Cardiac fibroblast (primary cell): Measurements from ENCODE around the gene FOXI2.

Source experiments
- DNase-seq, 2 donors: peaks; one replicate each; pipeline versions ENCODE4 v3.0.0 to v3.0.0-alpha.2; 2010; ENCODE audit warnings: low read depth in 2 of 2
- H3K4me3 ChIP-seq, 2 donors: replicated peaks in 1 of 2; 1 replicate in 1 of 2; 2 replicates in 1 of 2; pipeline ENCODE4 v1.5.1; 2011; ENCODE audit warnings: low read depth in 2 of 2, low read length in 2 of 2, mild to moderate bottlenecking in 2 of 2, moderate library complexity in 1 of 2
- TF ChIP-seq, protein P1 (sequence below): IDR thresholded peaks from one replicate; pipeline ENCODE4 v1.5.1; 2011; ENCODE audit warnings: low read depth, mild to moderate bottlenecking, low read length, inconsistent platforms

FOXI2 gene

DNA sequence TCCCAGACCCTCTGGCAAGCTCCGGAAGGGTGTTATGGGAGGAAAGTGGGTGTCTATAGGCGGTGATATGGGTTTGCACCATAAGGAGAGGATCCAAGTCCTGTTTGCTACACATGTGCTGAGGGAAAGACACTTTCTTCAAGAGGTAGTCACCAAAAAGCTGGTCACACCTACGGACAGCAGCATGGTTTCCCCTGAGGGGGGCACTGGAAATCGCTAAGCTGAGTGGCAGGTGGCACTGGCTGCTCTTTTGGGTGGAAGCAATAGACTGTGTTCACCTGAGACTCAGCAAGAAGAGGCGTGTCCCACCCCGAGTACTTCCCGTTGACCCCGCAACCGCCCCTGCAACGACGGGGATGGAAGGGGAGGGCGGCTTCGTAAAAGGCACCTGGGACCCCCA is 1.8 kb upstream of the FOXI2 start:
- H3K4me3 ChIP-seq: no peak overlapping the region
- TF ChIP-seq, protein P1, sequence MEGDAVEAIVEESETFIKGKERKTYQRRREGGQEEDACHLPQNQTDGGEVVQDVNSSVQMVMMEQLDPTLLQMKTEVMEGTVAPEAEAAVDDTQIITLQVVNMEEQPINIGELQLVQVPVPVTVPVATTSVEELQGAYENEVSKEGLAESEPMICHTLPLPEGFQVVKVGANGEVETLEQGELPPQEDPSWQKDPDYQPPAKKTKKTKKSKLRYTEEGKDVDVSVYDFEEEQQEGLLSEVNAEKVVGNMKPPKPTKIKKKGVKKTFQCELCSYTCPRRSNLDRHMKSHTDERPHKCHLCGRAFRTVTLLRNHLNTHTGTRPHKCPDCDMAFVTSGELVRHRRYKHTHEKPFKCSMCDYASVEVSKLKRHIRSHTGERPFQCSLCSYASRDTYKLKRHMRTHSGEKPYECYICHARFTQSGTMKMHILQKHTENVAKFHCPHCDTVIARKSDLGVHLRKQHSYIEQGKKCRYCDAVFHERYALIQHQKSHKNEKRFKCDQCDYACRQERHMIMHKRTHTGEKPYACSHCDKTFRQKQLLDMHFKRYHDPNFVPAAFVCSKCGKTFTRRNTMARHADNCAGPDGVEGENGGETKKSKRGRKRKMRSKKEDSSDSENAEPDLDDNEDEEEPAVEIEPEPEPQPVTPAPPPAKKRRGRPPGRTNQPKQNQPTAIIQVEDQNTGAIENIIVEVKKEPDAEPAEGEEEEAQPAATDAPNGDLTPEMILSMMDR: no peak
- no peak for DNase-seq

DNA sequence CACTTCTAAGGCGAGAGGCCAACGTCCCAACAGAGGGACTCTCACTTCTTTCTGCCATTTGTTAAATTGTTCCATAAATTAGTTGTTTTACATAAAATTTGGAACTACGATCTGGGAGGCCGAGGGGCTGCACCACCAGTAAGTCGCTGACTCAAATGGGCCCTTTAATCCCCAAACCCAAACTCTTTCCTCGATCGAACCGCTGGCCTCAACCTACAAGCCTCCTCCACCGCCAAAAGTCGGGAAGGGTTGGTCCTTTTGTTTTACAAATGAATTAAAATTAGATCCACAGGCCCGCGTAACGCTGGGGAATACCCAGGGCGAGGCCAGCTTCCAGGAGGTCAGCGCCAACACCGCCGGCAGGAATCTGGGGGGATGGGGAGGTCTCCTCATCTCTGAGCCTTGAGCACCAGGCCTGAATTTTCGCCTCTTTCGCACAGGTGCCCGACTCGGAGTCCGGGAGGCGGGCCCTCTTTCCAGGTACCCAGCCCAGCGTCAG is 1.2 kb upstream of the FOXI2 start:
- DNase-seq: no peak
- H3K4me3 ChIP-seq: no peak overlapping the region
- TF ChIP-seq, protein P1: no peak

DNA sequence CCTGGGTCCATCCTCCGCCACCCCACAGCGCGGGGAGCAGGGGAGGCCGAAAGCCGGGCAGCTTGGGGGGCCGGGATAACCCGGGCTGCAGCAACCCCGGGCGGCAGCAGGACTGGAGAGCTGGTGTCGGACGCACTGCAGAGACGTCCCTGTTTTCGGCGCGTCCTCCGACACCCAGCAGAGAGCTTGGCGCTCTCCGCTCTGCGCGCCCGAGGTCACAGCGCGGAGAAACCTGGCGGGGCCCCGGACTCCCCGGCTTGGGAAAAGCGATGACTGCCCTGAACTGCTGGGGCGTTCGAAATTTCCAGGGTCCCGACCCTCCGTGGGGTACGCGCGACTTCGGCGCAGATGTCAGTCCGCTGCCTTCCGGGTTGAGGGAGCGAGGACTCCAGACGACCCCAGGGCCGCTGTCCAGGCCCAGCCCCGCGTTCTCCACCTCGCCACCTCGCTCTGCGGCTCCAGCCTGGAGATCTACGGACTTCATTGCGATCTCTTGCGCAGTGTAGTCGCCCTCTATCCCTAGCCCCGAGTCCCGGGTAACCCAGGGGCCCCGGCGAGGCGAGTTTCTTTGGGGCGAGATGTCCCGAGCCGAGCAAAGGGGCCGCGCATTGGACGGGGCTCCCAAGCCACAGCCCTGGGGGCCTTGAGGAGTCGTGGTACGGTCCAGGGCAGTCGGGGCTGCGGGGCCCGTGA is 617 bp upstream of the FOXI2 start:
- TF ChIP-seq, protein P1: no peak
- no peak overlapping the region for H3K4me3 ChIP-seq
- no peak for DNase-seq

DNA sequence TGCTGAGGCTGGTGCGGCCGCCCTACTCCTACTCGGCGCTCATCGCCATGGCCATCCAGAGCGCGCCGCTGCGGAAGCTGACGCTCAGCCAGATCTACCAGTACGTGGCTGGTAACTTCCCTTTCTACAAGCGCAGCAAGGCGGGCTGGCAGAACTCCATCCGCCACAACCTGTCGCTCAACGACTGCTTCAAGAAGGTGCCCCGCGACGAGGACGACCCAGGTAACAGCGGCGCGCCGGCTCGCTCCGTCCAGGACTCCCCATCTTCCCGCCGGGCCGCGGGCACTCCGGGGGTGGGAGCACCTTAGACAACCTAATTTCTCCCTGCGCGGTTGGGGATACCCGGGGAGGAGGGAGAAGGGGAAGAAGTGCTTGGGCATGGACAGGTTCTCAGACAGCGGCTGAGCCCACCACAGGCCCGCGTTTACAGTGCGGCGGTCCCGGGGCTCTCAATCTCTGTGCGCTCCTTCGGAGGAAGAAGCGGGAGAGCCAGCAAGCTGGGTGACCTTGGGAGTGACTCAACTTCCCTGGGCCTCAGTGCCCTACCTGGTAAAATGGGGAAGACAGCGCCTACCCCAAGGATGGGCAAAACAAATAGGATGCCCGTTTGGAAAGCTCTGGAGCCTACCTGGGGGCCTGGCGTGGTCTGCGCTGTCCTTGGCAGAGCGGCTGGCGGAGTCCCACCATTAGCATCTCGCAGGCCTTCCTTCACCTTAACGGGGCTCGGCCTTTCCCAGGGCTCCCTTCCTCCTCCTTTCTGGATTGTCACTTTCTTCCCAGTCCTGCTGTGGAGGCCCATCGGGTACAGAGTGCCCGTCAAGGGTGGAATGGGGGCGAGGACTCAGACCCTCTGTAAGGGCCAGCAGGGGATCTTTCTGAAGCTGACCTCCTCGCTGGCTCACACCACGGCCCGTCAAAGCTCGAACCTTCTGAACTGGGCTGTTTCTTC is 852 bp downstream of the FOXI2 start:
- DNase-seq: no peak
- no peak overlapping the region for H3K4me3 ChIP-seq
- TF ChIP-seq, protein P1: no peak

DNA sequence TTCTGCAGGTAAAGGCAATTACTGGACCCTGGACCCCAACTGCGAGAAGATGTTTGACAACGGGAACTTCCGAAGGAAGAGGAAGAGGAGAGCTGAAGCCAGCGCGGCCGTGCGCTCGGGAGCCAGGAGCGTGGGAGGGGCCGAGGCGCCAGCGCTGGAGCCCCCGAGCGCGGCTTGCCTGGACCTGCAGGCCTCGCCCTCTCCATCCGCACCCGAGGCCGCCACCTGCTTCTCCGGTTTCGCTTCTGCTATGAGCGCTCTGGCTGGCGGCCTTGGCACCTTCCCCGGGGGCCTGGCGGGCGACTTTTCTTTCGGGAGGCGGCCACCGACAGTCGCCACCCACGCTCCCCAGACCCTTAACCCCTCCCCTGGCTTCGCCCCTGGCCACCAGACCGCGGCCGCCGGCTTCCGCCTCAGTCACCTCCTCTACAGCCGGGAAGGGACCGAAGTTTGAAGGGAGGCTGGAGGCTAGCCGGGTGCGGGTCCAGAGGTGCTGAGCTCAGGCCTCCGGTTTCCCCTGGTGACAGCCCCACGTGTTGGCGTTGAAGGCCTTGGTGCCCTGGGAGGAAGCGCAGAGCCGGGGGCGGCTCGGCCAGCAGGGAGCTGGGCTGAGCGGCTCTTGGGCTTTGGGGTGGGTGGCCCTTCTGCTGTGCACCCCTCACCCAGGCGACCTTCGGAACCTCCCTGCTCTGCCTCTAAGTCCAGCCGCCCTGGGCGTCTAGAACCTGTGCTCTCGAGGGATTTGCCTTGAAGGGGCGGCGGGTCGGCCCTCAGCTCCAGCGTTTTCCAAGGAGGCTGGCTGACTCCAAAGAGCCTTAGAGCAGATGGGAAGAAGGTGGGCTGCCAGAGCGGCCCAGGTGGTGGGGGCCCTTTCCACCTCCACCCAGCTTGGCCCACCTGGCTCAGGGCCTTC is 1.8 kb downstream of the FOXI2 start:
- TF ChIP-seq, protein P1: no peak
- no peak overlapping the region for H3K4me3 ChIP-seq
- DNase-seq: no peak

DNA sequence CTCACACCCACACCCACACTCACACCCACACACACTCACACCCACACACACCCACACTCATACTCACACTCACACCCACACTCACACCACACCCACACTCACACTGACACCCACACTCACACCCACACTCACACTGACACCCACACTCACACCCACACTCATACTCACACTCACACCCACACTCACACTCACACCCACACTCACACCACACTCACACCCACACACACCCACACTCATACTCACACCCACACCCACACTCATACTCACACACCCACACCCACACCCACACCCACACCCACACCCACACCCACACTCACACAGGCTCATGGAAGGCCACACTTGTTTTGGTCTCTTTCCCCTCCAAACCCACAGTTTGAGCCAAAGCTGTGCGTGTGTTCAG is 2.9 kb downstream of the FOXI2 start:
- H3K4me3 ChIP-seq: no peak overlapping the region
- no peak for DNase-seq
- TF ChIP-seq, protein P1: no peak
